PC-3 (cell line): ENCODE measurements around the gene TMED9. TPM values are rescaled to one million over a fixed set of nuclear protein-coding genes. Genes with fewer than 3 reads are reported as not detected.
A peak's percentile ranks its signal among the peaks of the same experiment; 100 is the strongest.

Experiments
- ATAC-seq: fragments of 200-7000 bp; cut with Tn5 transposase; 2 replicates; pipeline ENCODE4 v1.9.1; 2020; ENCODE audit warnings: mild to moderate bottlenecking, moderate library complexity
- BruUV-seq: library from RNA; stranded (reverse); fragments of 400-500 nt; replicated peaks from 2 replicates; lab custom pipeline; 2021; lab: Mats Ljungman, UMichigan
- CTCF ChIA-PET: fragments of 300-600 bp; sonication (Branson Sonifier 250); formaldehyde crosslinking; loops from one replicate; lab custom pipeline; 2022; ENCODE audit warnings: antibody characterized with exemption; lab: Charles Lee
- POLR2A ChIA-PET: fragments of 300-600 bp; sonication (Branson Sonifier 250); formaldehyde crosslinking; loops from one replicate; lab custom pipeline; 2022; ENCODE audit warnings: antibody characterized with exemption; ENCODE audit not compliant: unreplicated experiment; lab: Charles Lee
- DNase-seq: peaks from one replicate; pipeline ENCODE4 v3.0.0-alpha.2; 2015
- H2AFZ ChIP-seq: fragments of 300-600 bp; sonication (generic); 2 replicates; pipeline ENCODE4 v1.6.0; 2016; ENCODE audit warnings: antibody characterized with exemption, low read length
- H3F3A ChIP-seq: fragments of 300-600 bp; sonication (generic); one replicate; pipeline ENCODE4 v1.6.0; 2017; ENCODE audit warnings: antibody characterized with exemption, low read length, control low read depth, mild to moderate bottlenecking; ENCODE audit not compliant: unreplicated experiment
- H3K27ac ChIP-seq: fragments of 300-600 bp; sonication (generic); 2 replicates; pipeline ENCODE4 v1.5.1; 2016; ENCODE audit warnings: mild to moderate bottlenecking, low read length
- H3K27me3 ChIP-seq: fragments of 300-600 bp; sonication (generic); 2 replicates; pipeline ENCODE4 v1.6.1; 2016; ENCODE audit warnings: low read length, mixed read lengths
- H3K36me3 ChIP-seq: fragments of 300-600 bp; sonication (generic); 2 replicates; pipeline ENCODE4 v1.6.1; 2016; ENCODE audit warnings: low read depth, mixed run types, low read length, mixed read lengths
- H3K4me1 ChIP-seq: fragments of 300-600 bp; sonication (generic); 2 replicates; pipeline ENCODE4 v1.5.1; 2016; ENCODE audit warnings: low read length; ENCODE audit not compliant: insufficient read depth
- H3K4me2 ChIP-seq: fragments of 300-600 bp; sonication (generic); 2 replicates; pipeline ENCODE4 v1.6.0; 2016; ENCODE audit warnings: low read length
- H3K4me3 ChIP-seq: fragments of 300-600 bp; sonication (generic); 2 replicates; pipeline ENCODE4 v1.5.1; 2016; ENCODE audit warnings: mild to moderate bottlenecking, low read length, mixed read lengths
- H3K79me2 ChIP-seq: fragments of 300-600 bp; sonication (generic); 2 replicates; pipeline ENCODE4 v1.6.1; 2017; ENCODE audit warnings: low read length, mixed read lengths
- H3K9ac ChIP-seq: fragments of 300-600 bp; sonication (generic); 2 replicates; pipeline ENCODE4 v1.6.0; 2016; ENCODE audit warnings: mild to moderate bottlenecking, low read length
- H3K9me2 ChIP-seq: fragments of 300-600 bp; sonication (generic); replicated peaks from 2 replicates; pipeline ENCODE4 v1.6.1; 2016; ENCODE audit warnings: mixed run types, low read length, mixed read lengths
- H3K9me3 ChIP-seq: fragments of 300-600 bp; sonication (generic); 2 replicates; pipeline ENCODE4 v1.6.1; 2016; ENCODE audit warnings: low read length, mixed read lengths
- H4K20me1 ChIP-seq: fragments of 300-600 bp; sonication (generic); 2 replicates; pipeline ENCODE4 v1.6.1; 2016; ENCODE audit warnings: low read length, mixed read lengths
- EZH2 ChIP-seq: fragments of 300-600 bp; sonication (generic); IDR thresholded peaks from one replicate; pipeline ENCODE4 v1.6.1; 2017; ENCODE audit warnings: antibody characterized with exemption, mild to moderate bottlenecking, low read length; ENCODE audit not compliant: unreplicated experiment
- EZH2phosphoT487 ChIP-seq: fragments of 300-600 bp; sonication (generic); IDR thresholded peaks from 2 replicates; pipeline ENCODE4 v1.6.1; 2018; ENCODE audit warnings: mild to moderate bottlenecking, antibody characterized with exemption, low read length, borderline replicate concordance
- intact Hi-C: fragments of 100-400 bp; cut with micrococcal nuclease; formaldehyde crosslinking; loops from 2 replicates; pipeline ENCODE4 v1.9.0; 2023
- total RNA-seq: library from RNA; depleted of rRNA; stranded (reverse); fragments of >200 nt; gene quantifications from 2 replicates; pipeline ENCODE4 v1.2.3, GENCODE V29; 2014
- TF ChIP-seq, protein P1 (sequence below): fragments of 300-600 bp; sonication (generic); conservative IDR thresholded peaks from 2 replicates; pipeline ENCODE4 v1.5.1; 2017; ENCODE audit warnings: antibody characterized with exemption, low read depth, mild to moderate bottlenecking, low read length

Gene TMED9
- total RNA-seq, 1 experiment from 2014 or later = 217 TPM

- Histone ChIP-seq H3K9me3 (no peaks in the 10 kb centered on the region), H3K9me2 (no peaks in the 10 kb centered on the region), H3K4me3 (no peak overlapping the region), H3K27me3 (no peaks in the 10 kb centered on the region), H3F3A (no peaks in the 10 kb centered on the region), H3K4me1 (no peaks in the 10 kb centered on the region), H4K20me1 (no peaks in the 10 kb centered on the region), H3K4me2 (no peak overlapping the region), H2AFZ (no peak overlapping the region), H3K9ac (no peak overlapping the region), H3K36me3 (no peaks in the 10 kb centered on the region), H3K27ac (no peak overlapping the region), H3K79me2 (no peaks in the 10 kb centered on the region)
- DNase-seq (peak; percentile 70), ATAC-seq (peak; percentile 94)
- BruUV-seq = no TSS peak
- intact Hi-C loops = no loop called here
- ChIA-PET CTCF (no interaction called here), POLR2A (interaction anchor here (0.6 kb wide), 1 partner anchor 110 kb away, joined by 3 read pairs; no protein-coding TSS in a partner anchor)
- TF ChIP-seq, protein P1, sequence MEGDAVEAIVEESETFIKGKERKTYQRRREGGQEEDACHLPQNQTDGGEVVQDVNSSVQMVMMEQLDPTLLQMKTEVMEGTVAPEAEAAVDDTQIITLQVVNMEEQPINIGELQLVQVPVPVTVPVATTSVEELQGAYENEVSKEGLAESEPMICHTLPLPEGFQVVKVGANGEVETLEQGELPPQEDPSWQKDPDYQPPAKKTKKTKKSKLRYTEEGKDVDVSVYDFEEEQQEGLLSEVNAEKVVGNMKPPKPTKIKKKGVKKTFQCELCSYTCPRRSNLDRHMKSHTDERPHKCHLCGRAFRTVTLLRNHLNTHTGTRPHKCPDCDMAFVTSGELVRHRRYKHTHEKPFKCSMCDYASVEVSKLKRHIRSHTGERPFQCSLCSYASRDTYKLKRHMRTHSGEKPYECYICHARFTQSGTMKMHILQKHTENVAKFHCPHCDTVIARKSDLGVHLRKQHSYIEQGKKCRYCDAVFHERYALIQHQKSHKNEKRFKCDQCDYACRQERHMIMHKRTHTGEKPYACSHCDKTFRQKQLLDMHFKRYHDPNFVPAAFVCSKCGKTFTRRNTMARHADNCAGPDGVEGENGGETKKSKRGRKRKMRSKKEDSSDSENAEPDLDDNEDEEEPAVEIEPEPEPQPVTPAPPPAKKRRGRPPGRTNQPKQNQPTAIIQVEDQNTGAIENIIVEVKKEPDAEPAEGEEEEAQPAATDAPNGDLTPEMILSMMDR = peak; percentile 79
- TF ChIP-seq EZH2 = no peak
- no peak for TF ChIP-seq EZH2phosphoT487
Measured at GRCh38 chr5:177607452-177608192, 15.6 kb downstream of the TMED9 start.

GRCh38 chr5:177608243-177609075, 16.5 kb downstream of the TMED9 start:
- H3K9me3 ChIP-seq = no peaks in the 10 kb centered on the region
- no peaks in the 10 kb centered on the region for H4K20me1 ChIP-seq
- no TSS peak for BruUV-seq
- H3K9me2 ChIP-seq = no peaks in the 10 kb centered on the region
- no peaks in the 10 kb centered on the region for H3K36me3 ChIP-seq
- ChIA-PET CTCF (no interaction called here), POLR2A (no interaction called here)
- no peaks in the 10 kb centered on the region for H3K27me3 ChIP-seq
- H3K9ac ChIP-seq = no peak overlapping the region
- no peaks in the 10 kb centered on the region for H3K79me2 ChIP-seq
- ATAC-seq (no peak), DNase-seq (no peak)
- no peak overlapping the region for H2AFZ ChIP-seq
- H3K27ac ChIP-seq = no peak overlapping the region
- intact Hi-C loops = no loop called here
- no peaks in the 10 kb centered on the region for H3K4me1 ChIP-seq
- no peaks in the 10 kb centered on the region for H3F3A ChIP-seq
- no peak overlapping the region for H3K4me2 ChIP-seq
- H3K4me3 ChIP-seq = no peak overlapping the region
- TF ChIP-seq EZH2 = no peak
- TF ChIP-seq, protein P1 = no peak
- TF ChIP-seq EZH2phosphoT487 = no peak
